Smooth muscle cell (in vitro differentiated cells): ENCODE measurements around the gene CEP63. TPM values are rescaled to one million over a fixed set of nuclear protein-coding genes. Genes with fewer than 3 reads are reported as not detected.

ENCODE experiments used
- DNase-seq: peaks from one replicate; lab custom pipeline; 2025; ENCODE audit not compliant: unreplicated experiment; lab: John Stamatoyannopoulos, UW
- H2AFZ ChIP-seq: fragments of 200-600 bp; sonication (generic); 2 replicates; pipeline ENCODE4 v1.6.0; 2016; ENCODE audit warnings: antibody characterized with exemption, low read depth, mild to moderate bottlenecking
- H3F3A ChIP-seq: fragments of 200-600 bp; sonication (generic); 2 replicates; pipeline ENCODE4 v1.6.0; 2017; ENCODE audit warnings: antibody characterized with exemption, low read depth
- H3K27ac ChIP-seq: fragments of 200-600 bp; sonication (generic); 2 replicates; pipeline ENCODE4 v1.5.1; 2016; ENCODE audit warnings: low read depth, mild to moderate bottlenecking
- H3K27me3 ChIP-seq: fragments of 200-600 bp; sonication (generic); 2 replicates; pipeline ENCODE4 v1.6.1; 2016; ENCODE audit warnings: low read depth, mild to moderate bottlenecking
- H3K36me3 ChIP-seq: fragments of 200-600 bp; sonication (generic); 2 replicates; pipeline ENCODE4 v1.5.1; 2016; ENCODE audit warnings: low read depth
- H3K4me1 ChIP-seq: fragments of 200-600 bp; sonication (generic); 2 replicates; pipeline ENCODE4 v1.5.1; 2016; ENCODE audit warnings: low read depth
- H3K4me2 ChIP-seq: fragments of 200-600 bp; sonication (generic); 2 replicates; pipeline ENCODE4 v1.6.0; 2016; ENCODE audit warnings: mild to moderate bottlenecking
- H3K4me3 ChIP-seq: fragments of 200-600 bp; sonication (generic); 2 replicates; pipeline ENCODE4 v1.5.1; 2016; ENCODE audit warnings: mild to moderate bottlenecking
- H3K79me2 ChIP-seq: fragments of 200-600 bp; sonication (generic); 2 replicates; pipeline ENCODE4 v1.6.0; 2016; ENCODE audit warnings: low read depth, mild to moderate bottlenecking
- H3K9ac ChIP-seq: fragments of 200-600 bp; sonication (generic); 2 replicates; pipeline ENCODE4 v1.6.0; 2016; ENCODE audit warnings: low read depth
- H3K9me3 ChIP-seq: fragments of 200-600 bp; sonication (generic); replicated peaks from 2 replicates; pipeline ENCODE4 v1.5.1; 2016; ENCODE audit warnings: low read depth
- H4K20me1 ChIP-seq: fragments of 200-600 bp; sonication (generic); 2 replicates; pipeline ENCODE4 v1.6.0; 2016; ENCODE audit warnings: low read depth
- WGBS: methylation state at CpG from one replicate; pipeline ENCODE4 v1.1.7; 2016; ENCODE audit warnings: low lambda C conversion rate; 5-methylcytosine and 5-hydroxymethylcytosine counted together
- polyA plus RNA-seq: library from polyadenylated mRNA; unstranded; fragments of >200 nt; fragmentation: Nextera tagmentation; extraction: Ambion mirVana; gene quantifications from 2 replicates; pipeline ENCODE4 v1.2.1, GENCODE V29; 2016
- total RNA-seq: library from RNA; depleted of rRNA; stranded (reverse); fragments of >200 nt; gene quantifications from 2 replicates; pipeline ENCODE4 v1.2.3, GENCODE V29; 2014
- TF ChIP-seq, protein P1 (sequence below): fragments of 200-600 bp; sonication (generic); IDR thresholded peaks from 2 replicates; pipeline ENCODE4 v1.5.1; 2017; ENCODE audit warnings: borderline replicate concordance, mild to moderate bottlenecking, antibody characterized with exemption; ENCODE audit not compliant: insufficient read depth, poor library complexity, severe bottlenecking

The CEP63 gene
- total and polyA plus RNA-seq, 2 experiments from 2014 or later, result 16.9 to 24.5 TPM

DNA sequence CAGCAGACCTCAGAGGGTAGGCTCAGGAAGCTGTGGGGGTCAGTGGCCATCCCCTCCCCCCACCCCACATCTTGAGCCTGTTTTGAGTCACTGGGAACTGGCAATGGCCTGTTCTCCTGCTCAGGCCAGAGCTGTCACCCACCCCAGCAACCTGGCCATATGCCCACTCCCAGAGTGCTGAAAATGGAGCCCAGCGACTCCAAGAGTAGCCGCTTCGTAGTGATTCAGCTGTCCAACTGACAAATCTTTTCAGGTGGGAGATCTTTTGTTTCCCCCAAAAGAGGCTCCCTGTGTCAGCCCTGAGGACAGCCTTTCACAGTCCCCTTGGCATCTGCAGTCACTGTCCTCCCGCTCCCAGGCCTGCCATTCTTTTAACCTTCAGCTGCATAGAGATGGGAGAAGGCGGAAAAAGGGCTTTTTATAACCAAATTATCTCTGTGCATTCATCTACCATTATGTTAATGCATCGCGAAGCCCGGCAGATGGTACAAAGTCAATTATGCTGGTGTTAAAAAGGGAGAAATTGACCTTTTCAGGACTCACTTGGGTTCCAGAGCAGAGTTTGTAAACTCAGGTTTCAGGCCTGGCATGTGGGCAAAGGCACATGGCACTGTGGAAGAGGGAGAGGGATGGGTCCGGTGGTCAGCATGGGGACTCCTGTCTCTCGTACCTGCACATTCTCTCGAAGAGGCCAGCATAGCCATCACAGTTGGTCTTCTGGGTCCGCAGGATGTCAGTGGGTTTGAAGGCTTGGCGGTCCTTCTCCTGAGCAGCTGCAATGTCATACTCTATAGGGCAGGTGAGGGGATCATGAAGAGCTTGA, 132.8 kb downstream of the CEP63 start:
- Histone ChIP-seq H3K4me1 (no peaks in the 10 kb centered on the region), H3K4me3 (no peak overlapping the region), H2AFZ (no peak overlapping the region), H4K20me1 (no peaks in the 10 kb centered on the region), H3K9me3 (no peaks in the 10 kb centered on the region), H3K4me2 (no peak overlapping the region), H3K36me3 (no peaks in the 10 kb centered on the region), H3K9ac (no peak overlapping the region), H3K27me3 (no peaks in the 10 kb centered on the region), H3K27ac (no peak overlapping the region), H3F3A (no peaks in the 10 kb centered on the region), H3K79me2 (no peaks in the 10 kb centered on the region)
- 96% methylated on average over 13 of the region's 13 CpGs for WGBS
- no peak for DNase-seq
- TF ChIP-seq, protein P1, sequence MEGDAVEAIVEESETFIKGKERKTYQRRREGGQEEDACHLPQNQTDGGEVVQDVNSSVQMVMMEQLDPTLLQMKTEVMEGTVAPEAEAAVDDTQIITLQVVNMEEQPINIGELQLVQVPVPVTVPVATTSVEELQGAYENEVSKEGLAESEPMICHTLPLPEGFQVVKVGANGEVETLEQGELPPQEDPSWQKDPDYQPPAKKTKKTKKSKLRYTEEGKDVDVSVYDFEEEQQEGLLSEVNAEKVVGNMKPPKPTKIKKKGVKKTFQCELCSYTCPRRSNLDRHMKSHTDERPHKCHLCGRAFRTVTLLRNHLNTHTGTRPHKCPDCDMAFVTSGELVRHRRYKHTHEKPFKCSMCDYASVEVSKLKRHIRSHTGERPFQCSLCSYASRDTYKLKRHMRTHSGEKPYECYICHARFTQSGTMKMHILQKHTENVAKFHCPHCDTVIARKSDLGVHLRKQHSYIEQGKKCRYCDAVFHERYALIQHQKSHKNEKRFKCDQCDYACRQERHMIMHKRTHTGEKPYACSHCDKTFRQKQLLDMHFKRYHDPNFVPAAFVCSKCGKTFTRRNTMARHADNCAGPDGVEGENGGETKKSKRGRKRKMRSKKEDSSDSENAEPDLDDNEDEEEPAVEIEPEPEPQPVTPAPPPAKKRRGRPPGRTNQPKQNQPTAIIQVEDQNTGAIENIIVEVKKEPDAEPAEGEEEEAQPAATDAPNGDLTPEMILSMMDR, result no peak

- no peak overlapping the region for H2AFZ ChIP-seq
Measured at GRCh38 chr3:134619301-134619615, 133.4 kb downstream of the CEP63 start.

DNA sequence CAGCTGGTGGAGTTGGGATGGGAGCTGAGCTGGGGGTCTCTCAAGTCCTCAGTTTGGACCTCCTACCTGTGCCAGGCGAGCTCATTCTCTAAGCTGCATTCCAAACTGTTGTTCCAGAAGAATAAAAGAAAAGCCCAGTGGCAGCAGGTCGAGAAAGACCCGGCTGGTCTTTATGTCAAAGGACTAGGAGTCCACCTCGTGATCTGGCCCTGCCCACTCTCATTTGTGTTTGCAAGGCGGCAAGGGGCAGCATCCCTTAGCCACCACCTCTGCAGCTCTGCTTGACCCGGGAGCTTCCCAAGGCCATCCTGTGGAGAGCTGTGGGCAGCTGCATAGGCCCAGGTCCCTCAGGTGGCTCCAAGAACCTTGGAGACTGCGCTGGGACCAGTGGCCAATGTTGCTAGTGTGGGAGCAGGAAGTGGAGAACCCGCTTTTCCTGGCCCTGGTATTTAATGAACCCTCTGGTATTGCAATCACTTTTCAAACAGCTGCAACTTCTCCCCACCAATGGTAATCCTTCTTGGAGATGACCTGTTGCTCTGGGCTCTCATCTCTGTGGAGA, 134.1 kb downstream of the CEP63 start:
- Histone ChIP-seq H3K9me3 (no peaks in the 10 kb centered on the region), H3K79me2 (no peaks in the 10 kb centered on the region), H3F3A (no peaks in the 10 kb centered on the region), H3K4me3 (no peak overlapping the region), H3K4me2 (no peak overlapping the region), H2AFZ (no peak overlapping the region), H4K20me1 (no peaks in the 10 kb centered on the region), H3K27me3 (no peaks in the 10 kb centered on the region), H3K36me3 (no peaks in the 10 kb centered on the region), H3K27ac (no peak overlapping the region), H3K4me1 (no peaks in the 10 kb centered on the region), H3K9ac (no peak overlapping the region)
- TF ChIP-seq, protein P1, result no peak
- WGBS, result 92% methylated on average over 8 of the region's 8 CpGs
- no peak for DNase-seq

More at GRCh38 chr3:134619301-134619615, 133.4 kb downstream of the CEP63 start:
- H3K79me2 ChIP-seq, result no peaks in the 10 kb centered on the region
- no peaks in the 10 kb centered on the region for H3K36me3 ChIP-seq
- 84% methylated on average over 2 of the region's 2 CpGs for WGBS
- no peaks in the 10 kb centered on the region for H3K27me3 ChIP-seq
- no peaks in the 10 kb centered on the region for H3F3A ChIP-seq
- H3K4me1 ChIP-seq, result no peaks in the 10 kb centered on the region
- no peaks in the 10 kb centered on the region for H4K20me1 ChIP-seq
- DNase-seq, result no peak
- no peak overlapping the region for H3K9ac ChIP-seq
- TF ChIP-seq, protein P1, result no peak
- no peak overlapping the region for H3K4me3 ChIP-seq
- H3K4me2 ChIP-seq, result no peak overlapping the region
- H3K9me3 ChIP-seq, result no peaks in the 10 kb centered on the region
- H3K27ac ChIP-seq, result no peak overlapping the region
